NCI-H226 (cell line): ENCODE measurements around the gene FCAR.
"Not testable (repeated sequence)": the region's sequence is repeated elsewhere in the genome, so short reads cannot be mapped to it uniquely, and the experiment has no call there.

Source experiments
- DNase-seq: peaks from one replicate; pipeline ENCODE4 v3.0.0-alpha.2; 2015

FCAR gene

DNA sequence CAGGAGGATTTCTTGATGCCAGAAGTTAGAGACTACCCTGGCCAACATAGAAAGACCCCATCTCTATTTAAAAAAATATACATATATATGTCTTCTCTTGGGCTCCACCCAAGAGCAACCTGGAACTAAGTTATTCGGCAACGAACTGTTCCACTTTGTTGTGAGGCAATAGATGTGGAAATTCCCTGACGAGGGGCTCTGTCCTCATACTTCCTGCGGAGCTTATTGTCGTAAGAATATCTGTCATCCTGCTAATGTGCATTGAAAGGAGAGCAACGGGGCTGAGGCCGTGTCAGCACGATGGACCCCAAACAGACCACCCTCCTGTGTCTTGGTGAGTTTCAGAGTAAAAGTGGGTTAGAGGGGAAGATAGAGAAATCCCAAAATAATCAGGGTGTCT, at the start of gene FCAR:
Gene FCAR, plus strand, starts transcription at position 246 of the 400 bp plus-strand sequence. Its CDS starts 55 bp downstream, at position 301.
- DNase-seq: no peak

DNA sequence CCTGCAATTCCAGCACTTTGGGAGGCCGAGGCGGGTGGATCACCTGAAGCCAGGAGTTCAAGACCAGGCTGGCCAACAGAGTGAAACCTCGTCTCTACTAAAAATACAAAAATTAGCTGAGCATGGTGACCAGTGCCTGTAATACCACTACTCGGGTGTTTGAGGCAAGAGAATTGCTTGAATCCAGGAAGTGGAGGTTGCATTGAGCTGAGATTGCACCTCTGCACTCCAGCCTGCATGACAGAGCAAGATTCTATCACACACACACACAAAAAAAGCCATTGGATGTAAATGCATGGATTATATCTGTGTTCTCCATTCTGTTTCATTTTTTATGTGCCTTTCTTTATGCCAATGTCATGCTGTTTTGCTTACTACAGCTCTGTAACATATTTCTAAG, 49.6 kb upstream of the FCAR start:
- DNase-seq: not testable (repeated sequence)

DNA sequence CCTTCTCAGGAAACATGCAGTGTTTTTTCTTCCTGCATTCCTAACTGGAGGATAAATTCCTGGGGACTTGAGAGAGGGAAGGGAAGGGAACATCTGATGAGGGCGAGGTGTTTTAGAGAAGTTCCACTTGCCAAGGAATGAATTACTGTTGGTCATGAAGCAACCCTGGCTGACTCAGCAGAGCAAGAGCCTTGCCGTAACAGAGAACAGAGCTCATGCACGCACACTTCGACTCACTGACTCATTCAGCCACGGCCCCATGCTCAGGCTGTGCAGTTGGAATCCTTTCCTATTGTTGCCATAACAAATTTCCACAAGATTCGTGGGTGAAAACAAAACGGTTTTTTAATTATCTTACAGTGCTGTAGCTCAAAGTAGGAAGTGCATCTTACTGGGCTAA, 48.7 kb upstream of the FCAR start:
- peak; percentile 12 for DNase-seq

DNA sequence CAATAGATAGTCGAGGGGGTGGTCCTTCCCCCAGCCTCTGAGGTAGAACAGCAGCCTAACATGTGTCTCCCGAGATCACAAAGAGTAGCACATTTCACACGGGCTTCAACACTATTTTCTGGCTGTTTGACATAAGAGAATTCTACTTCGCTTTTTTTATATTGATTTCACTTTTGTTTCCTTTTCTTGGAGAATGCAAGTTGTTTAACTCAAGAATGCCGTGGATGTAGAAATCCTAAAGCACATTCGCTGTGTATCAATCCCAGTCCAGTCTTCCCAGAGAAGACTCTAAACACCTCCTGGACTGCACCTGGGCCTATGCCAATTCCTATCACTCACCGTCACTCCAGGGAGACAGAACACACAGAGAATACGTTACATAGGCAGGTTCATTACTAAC, 46.0 kb upstream of the FCAR start:
- DNase-seq: not testable (repeated sequence)

DNA sequence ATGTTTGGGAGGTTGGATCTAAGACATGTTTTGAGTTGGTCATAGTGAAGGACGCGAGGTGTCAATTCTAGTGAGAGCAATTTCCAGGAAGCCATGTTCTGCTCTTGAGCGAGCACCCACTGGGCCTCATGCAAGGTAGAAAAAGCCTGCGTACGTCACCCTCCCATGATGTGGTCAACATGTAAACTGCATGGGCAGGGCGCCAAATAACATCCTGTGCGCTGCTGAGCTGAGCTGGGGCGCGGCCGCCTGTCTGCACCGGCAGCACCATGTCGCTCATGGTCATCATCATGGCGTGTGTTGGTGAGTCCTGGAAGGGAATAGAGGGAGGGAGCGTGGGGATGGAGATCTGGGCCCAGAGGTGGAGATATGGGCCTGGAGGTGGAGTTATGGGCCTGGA, 41.5 kb upstream of the FCAR start, which contains the start of gene KIR2DS4:
Gene KIR2DS4, plus strand, starts transcription at position 181 of the 400 bp plus-strand sequence.
- DNase-seq: not testable (repeated sequence)

DNA sequence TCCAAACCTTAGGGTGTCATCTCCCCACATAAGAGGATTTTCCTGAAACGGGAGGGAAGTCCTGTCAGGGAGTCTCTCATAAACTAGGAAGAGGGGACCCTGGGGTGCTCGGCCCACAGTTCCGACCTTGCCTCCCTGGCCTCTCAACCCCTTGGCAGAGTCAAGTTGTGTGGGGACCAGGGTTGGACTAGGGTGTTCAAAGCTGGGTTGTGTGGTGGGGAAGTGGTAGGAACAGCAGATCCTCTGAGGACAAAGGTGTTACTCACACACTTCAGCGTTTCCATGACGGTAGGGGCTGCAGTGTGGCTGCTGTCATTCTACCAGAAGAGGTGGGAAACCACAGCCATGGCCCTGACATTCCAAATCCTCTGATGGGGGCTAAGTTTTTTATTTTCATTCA, 38.9 kb upstream of the FCAR start:
- DNase-seq: not testable (repeated sequence)

DNA sequence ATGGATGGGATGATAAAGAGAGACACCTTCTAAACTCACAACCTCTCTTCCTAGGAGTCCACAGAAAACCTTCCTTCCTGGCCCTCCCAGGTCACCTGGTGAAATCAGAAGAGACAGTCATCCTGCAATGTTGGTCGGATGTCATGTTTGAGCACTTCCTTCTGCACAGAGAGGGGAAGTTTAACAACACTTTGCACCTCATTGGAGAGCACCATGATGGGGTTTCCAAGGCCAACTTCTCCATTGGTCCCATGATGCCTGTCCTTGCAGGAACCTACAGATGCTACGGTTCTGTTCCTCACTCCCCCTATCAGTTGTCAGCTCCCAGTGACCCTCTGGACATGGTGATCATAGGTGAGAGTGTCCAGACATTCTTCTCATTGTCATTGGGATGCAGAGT, 36.5 kb upstream of the FCAR start:
- not testable (repeated sequence) for DNase-seq

DNA sequence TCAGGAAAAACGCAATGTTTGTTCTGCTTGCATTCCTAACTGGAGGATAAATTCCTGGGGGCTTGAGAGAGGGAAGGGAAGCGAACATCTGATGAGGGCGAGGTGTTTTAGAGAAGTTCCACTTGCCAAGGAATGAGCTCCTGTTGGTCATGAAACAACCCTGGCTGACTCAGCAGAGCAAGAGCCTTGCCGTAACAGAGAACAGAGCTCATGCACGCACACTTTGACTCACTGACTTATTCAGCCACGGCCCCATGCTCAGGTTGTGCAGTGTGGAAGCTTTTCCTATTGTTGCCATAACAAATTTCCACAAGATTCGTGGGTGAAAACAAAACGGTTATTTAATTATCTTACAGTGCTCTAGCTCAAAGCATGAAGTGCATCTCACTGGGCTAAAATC, 30.9 kb upstream of the FCAR start:
- DNase-seq: not testable (repeated sequence)

DNA sequence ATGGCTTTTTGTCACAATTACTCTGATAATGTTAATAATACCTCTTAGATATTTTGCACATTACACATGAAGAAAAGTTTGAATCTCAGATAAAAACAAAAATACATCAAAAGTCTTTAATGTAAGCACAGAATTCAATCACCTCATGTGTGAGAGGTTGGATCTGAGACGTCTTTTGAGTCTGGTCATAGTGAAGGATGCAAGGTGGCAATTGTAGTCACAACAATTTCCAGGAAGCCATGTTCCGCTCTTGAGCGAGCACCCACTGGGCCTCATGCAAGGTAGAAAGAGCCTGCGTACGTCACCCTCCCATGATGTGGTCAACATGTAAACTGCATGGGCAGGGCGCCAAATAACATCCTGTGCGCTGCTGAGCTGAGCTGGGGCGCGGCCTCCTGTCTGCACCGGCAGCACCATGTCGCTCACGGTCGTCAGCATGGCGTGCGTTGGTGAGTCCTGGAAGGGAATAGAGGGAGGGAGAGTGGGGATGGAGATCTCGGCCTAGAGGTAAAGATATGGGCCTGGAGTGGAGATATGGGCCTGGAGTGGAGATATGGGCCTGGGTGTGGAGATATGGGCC, 23.9 kb upstream of the FCAR start, which contains the start of gene KIR3DL2:
Gene KIR3DL2, plus strand, starts transcription at position 383 of the 580 bp plus-strand sequence. Its CDS starts 33 bp downstream, at position 416.
- DNase-seq: not testable (repeated sequence)

DNA sequence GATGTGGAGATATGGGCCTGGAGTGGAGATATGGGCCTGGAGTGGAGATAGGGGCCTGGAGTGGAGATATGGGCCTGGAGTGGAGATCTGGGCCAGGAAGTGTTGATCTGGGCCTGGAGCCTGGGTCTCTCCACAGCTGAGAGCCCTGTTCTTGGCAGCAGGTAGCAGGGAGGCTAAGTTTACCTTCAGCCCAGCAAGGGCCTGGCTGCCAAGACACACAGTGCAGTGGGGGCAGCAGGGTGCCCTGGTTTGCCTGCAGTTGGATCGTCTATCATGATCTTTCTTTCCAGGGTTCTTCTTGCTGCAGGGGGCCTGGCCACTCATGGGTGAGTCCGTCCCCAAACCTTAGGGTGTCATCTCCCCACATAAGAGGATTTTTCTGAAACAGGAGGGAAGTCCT, 23.1 kb upstream of the FCAR start:
- no peak for DNase-seq

DNA sequence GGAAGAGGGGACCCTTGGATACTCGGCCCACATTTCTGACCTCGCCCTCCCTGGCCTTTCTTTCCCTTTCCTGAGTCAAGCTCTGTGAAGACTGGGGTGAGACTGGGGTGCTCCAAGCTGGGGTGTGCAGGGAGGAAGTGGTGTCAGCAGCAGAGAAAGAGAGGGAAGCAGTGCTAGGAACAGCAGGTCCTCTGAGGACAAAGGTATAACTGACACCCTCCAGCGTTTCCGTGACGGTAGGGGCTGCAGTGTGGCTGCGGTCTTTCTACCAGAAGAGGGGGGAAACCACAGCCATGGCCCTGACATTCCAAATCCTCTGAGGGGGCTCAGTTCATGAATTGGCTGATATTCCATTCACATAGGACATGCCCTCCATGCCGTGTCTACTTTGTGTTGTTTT, 22.7 kb upstream of the FCAR start:
- DNase-seq: no peak

DNA sequence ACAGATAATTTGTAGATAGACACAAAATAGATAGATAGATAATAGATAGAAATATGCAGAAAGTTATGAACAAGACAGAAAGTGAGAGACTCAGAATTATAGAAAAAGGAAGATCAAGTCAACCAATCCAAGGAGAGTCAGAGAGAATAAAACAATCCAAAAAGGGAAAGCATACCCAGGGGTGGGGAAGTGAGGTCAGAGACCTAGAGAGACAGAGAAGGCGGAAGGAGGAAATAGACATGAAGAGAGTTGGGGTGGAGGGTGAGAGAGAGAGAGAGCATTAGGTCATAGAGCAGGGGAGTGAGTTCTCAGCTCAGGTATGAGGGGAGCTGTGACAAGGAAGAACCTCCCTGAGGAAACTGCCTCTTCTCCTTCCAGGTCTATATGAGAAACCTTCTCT, 18.8 kb upstream of the FCAR start:
- not testable (repeated sequence) for DNase-seq

DNA sequence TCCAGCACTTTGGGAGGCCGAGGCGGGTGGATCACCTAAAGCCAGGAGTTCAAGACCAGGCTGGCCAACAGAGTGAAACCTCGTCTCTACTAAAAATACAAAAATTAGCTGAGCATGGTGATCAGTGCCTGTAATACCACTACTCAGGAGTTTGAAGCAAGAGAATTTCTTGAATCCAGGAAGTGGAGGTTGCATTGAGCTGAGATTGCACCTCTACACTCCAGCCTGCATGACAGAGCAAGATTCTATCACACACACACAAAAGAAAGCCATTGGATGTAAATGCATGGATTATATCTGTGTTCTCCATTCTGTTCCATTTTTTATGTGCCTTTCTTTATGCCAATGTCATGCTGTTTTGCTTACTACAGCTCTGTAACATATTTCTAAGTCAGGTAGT, 15.6 kb upstream of the FCAR start:
- not testable (repeated sequence) for DNase-seq

DNA sequence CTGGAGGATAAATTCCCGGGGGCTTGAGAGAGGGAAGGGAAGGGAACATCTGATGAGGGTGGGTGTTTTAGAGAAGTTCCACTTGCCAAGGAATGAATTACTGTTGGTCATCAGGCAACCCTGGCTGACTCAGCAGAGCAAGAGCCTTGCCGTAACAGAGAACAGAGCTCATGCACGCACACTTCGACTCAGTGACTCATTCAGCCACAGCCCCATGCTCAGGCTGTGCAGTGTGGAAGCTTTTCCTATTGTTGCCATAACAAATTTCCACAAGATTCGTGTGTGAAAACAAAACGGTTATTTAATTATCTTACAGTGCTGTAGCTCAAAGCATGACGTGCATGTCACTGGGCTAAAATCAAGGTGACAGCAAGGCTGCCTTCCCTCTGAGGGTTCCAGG, 14.6 kb upstream of the FCAR start:
- DNase-seq: peak; percentile 72

DNA sequence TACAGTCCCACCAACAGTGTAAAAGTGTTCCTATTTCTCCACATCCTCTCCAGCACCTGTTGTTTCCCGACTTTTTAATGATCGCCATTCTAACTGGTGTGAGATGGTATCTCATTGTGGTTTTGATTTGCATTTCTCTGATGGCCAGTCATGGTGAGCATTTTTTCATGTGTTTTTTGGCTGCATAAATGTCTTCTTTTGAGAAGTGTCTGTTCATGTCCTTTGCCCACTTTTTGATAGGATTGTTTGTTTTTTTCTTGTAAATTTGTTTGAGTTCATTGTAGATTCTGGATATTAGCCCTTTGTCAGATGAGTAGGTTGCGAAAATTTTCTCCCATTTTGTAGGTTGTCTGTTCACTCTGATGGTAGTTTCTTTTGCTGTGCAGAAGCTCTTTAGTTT, 10.6 kb upstream of the FCAR start:
- not testable (repeated sequence) for DNase-seq

DNA sequence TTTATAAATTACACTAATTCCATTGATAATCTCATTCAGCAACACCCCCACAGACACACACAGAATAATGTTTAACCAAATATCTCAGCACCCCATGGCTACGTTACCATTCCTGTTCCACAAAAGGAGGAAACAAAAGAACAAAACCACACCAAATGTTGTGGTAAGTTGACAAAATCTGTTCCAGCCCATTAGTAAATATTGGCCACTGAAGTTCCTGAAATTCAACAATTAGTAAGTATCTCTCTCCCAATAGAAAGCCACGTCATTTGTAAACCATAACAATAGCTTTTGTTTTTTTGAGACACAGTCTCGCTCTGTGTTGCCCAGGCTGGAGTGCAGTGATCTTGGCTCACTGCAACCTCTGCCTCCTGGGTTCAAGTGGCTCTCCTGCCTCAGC, 2.3 kb upstream of the FCAR start:
- DNase-seq: no peak

DNA sequence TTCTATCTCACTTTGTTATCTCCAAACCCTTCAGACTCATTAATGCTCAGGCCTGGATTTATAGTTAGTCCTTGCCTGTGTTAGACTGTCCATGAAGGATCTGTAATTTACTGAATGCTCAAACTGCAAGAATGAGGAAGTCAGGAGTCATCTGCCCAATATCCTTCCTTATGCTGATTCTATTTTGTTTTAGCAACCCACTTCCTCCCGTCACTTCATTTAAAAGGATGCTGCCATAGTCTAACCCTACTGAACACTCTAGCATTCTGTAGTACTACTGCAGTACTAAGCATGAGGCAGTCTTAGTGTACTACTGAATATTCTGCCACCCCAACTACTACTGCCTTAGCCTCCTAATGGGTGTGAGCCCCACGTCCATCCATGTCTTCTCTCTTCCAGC, 1.5 kb downstream of the FCAR start:
- DNase-seq: no peak

DNA sequence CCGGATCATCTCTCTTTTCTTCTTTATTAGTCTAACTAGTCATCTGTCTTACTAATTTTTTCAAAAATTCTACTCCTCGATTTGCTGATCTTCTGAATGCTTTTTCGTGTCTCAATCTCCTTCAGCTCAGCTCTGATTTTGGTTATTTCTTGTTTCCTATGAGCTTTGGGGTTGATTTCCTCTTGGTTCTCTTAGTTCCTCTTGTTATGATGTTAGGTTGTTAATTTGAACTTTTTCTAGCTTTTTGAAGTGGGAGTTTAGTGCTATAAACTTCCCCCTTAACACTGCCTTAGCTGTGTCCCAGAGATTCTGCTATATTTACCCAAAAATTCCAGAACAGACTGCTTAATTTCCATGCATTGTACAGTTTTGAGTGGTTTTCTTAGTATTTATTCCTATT, 3.4 kb downstream of the FCAR start:
- DNase-seq: no peak

DNA sequence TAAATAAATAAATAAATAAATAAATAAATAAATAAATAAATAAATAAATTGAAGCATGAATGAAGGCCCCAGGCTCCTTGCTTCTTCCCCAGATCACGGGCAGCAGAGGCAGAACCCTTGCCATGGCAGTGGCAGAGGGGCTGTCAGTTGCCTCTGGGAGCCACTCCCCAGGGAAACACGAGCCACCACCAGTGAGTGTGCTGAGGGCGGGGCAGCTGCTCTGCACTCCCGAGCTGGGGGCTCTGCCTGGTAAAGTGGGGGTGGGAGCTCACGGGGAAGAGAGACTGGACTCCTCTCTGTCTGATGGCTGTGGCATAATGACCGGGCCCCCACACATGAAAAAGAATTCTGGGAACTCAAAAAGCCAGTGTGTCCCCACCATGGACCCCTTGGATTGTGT, 7.8 kb downstream of the FCAR start:
- no peak for DNase-seq

DNA sequence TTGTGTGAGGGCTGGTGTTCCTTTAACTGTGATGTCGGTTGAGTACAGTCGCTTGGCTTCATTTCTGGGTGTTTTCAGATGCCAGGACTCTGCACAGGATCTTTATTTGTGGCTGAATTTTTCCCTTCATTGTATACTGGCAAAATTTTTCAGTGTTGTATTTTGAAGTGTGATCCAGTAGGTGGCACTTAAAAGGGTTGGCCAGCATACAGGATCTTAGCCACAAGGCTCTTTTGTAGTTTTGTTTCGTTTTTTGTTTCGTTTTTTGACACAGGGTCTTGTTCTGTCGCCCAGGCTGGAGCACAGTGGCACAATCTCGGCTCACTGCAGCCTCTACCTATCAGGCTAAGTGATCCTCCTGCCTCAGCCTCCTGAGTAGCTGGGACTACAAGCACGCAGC, 8.7 kb downstream of the FCAR start:
- DNase-seq: no peak

DNA sequence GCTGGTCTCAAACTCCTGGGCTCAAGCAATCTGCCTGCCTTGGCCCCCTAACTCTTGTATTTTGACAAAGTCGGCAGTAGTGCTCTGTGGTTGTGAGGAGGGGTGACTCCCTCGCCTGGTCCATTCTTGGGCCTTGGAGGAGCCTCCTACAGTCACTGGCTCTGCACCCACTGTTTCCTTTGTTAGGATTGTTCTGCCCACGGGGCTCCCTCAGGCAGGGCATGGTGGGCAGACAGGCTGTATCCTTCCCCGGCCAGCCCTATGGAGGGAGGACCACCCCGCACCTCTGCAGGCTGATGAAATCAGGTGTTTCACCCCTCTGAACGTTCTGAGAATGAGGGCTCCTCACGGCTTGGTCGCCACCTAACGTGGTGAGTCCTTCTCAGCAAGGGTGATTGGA, 9.2 kb downstream of the FCAR start:
- DNase-seq: no peak

DNA sequence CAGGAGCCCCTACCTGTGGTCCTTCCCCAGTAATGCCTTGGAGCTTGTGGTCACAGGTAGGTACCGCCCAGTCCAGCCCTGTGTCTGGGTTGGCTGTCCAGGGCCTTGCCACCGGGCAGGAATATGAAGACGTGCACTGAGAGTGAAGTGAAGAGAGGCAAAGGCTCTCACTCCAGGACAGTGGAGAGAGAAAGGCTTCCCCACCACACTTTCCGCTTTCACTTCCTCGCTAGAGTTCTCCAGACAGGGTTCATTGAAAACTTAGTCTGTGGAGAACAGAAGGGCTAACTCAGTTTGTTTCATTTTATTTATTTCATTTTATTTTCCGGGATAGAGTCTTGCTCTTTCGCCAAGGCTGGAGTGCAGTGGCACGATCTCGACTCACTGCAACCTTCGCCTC, 14.2 kb downstream of the FCAR start:
- DNase-seq: no peak

DNA sequence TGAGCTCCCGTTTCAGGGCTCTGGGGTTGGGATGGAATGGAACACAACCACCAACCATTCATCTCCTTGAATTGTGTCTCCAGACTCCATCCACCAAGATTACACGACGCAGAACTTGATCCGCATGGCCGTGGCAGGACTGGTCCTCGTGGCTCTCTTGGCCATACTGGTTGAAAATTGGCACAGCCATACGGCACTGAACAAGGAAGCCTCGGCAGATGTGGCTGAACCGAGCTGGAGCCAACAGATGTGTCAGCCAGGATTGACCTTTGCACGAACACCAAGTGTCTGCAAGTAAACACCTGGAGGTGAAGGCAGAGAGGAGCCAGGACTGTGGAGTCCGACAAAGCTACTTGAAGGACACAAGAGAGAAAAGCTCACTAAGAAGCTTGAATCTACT, 15.5 kb downstream of the FCAR start:
- DNase-seq: no peak

DNA sequence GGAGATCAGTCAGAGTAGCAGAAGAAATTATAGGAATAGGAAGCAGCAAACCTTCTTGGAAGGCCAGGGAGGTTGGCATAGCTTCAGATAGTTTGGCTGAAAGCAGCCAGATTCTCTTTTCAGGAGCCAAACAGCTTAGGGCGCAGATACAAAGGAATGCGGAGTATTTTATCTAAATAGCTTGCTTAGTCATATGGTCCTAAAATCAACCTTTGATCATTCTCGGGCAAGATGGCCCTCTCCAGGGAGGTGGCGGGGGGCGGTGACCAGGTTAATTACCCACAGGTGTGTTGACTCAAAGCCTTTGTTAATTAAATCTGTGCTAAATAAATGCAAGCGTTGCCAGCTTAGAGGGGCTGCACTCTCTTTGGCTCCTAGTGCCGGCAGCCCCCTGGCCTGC, 19.4 kb downstream of the FCAR start:
- peak; percentile 72 for DNase-seq

DNA sequence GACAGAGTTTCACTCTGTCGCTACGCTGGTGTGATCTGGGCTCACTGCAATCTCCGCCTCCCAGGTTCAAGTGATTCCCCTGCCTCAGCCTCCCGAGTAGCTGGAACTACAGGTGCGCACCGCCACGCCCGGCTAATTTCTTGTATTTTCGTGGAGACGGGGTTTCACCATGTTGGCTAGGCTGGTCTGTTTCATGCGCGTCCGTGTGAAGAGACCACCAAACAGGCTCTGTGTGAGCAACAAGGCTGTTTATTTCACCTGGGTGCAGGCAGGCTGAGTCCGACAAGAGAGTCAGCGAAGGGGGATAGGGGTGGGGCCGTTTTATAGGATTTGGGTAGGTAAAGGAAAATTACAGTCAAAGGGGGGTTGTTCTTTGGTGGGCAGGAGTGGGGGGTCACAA, 20.1 kb downstream of the FCAR start:
- not testable (repeated sequence) for DNase-seq
